CD4-positive, alpha-beta memory T cell (primary cell): ENCODE data around the gene TSFM. TPM values are rescaled to one million over a fixed set of nuclear protein-coding genes. Genes with fewer than 3 reads are reported as not detected.

Experiments used
- CTCF ChIA-PET: fragments of 350-600 bp; sonication (Branson Sonifier 250); formaldehyde crosslinking; loops from one replicate; lab custom pipeline; 2021; ENCODE audit warnings: inconsistent platforms; ENCODE audit not compliant: partially characterized antibody; lab: Charles Lee
- POLR2A ChIA-PET: fragments of 350-600 bp; sonication (Branson Sonifier 250); formaldehyde crosslinking; loops from one replicate; lab custom pipeline; 2021; ENCODE audit not compliant: partially characterized antibody; lab: Charles Lee
- DNase-seq, 5 donors: peaks; one replicate each; pipeline versions ENCODE4 v3.0.0 to v3.0.0-alpha.2; 2020 to 2022; ENCODE audit warnings: mixed read lengths in 1 of 5
- H3K27ac ChIP-seq: one replicate; pipeline ENCODE4 v1.7.0; 2013; ENCODE audit warnings: low read depth, low read length
- H3K27me3 ChIP-seq: 2 replicates; pipeline ENCODE4 v1.7.0; 2013; ENCODE audit warnings: mild to moderate bottlenecking, low read length, moderate library complexity; ENCODE audit not compliant: insufficient read depth
- H3K36me3 ChIP-seq: 2 replicates; pipeline ENCODE4 v1.7.0; 2013; ENCODE audit warnings: mild to moderate bottlenecking, low read length, moderate library complexity; ENCODE audit not compliant: insufficient read depth
- H3K4me1 ChIP-seq: 2 replicates; pipeline ENCODE4 v1.7.0; 2013; ENCODE audit warnings: mild to moderate bottlenecking, low read length, moderate library complexity; ENCODE audit not compliant: insufficient read depth
- H3K4me3 ChIP-seq, 2 donors: one replicate each; pipeline ENCODE4 v1.7.0; 2013; ENCODE audit warnings: low read length in 2 of 2, mild to moderate bottlenecking in 1 of 2
- H3K9me3 ChIP-seq, 2 donors: one replicate each; pipeline ENCODE4 v1.7.0; 2013; ENCODE audit warnings: low read length in 2 of 2, control low read depth in 1 of 2; ENCODE audit not compliant: control insufficient read depth in 1 of 2
- H3K27ac Mint-ChIP-seq, 7 donors: one replicate each; pipeline ENCODE4 v1.8.0; 2020 to 2021; ENCODE audit warnings: mixed read lengths in 7 of 7, mild to moderate bottlenecking in 6 of 7, inconsistent platforms in 3 of 7, moderate library complexity in 3 of 7
- H3K27me3 Mint-ChIP-seq, 2 donors: one replicate each; pipeline ENCODE4 v1.8.0; 2020 to 2021; ENCODE audit warnings: mixed read lengths in 2 of 2
- H3K36me3 Mint-ChIP-seq, 2 donors: one replicate each; pipeline ENCODE4 v1.8.0; 2020 to 2021; ENCODE audit warnings: mixed read lengths in 2 of 2, inconsistent platforms in 1 of 2, mild to moderate bottlenecking in 1 of 2
- H3K4me1 Mint-ChIP-seq, 4 donors: one replicate each; pipeline ENCODE4 v1.8.0; 2020 to 2021; ENCODE audit warnings: mixed read lengths in 4 of 4, mild to moderate bottlenecking in 1 of 4
- H3K4me3 Mint-ChIP-seq, 8 donors: one replicate each; pipeline ENCODE4 v1.8.0; 2020 to 2021; ENCODE audit warnings: mixed read lengths in 8 of 8, mild to moderate bottlenecking in 7 of 8, moderate library complexity in 6 of 8, inconsistent platforms in 3 of 8
- H3K9me3 Mint-ChIP-seq, 8 donors: one replicate each; pipeline ENCODE4 v1.8.0; 2020 to 2021; ENCODE audit warnings: mixed read lengths in 8 of 8, mild to moderate bottlenecking in 5 of 8, inconsistent platforms in 3 of 8, moderate library complexity in 1 of 8
- intact Hi-C: fragments of 100-400 bp; cut with micrococcal nuclease; formaldehyde crosslinking; loops from one replicate; pipeline ENCODE4 v1.15.1; 2023
- polyA plus RNA-seq, 2 donors: library from polyadenylated mRNA; unstranded; fragments of 300-500 nt; fragmentation: Illumina TruSeq; gene quantifications; one replicate each; pipeline ENCODE4 v1.2.3, GENCODE V29; 2021
- total RNA-seq, 2 experiments: library from RNA; stranded (reverse); gene quantifications; one replicate each; pipeline ENCODE4 v1.2.3, GENCODE V29; 2021

The TSFM gene
- total and polyA plus RNA-seq, 4 experiments from 2014 or later: 18.9 to 32.5 (median 22.7) TPM

DNA sequence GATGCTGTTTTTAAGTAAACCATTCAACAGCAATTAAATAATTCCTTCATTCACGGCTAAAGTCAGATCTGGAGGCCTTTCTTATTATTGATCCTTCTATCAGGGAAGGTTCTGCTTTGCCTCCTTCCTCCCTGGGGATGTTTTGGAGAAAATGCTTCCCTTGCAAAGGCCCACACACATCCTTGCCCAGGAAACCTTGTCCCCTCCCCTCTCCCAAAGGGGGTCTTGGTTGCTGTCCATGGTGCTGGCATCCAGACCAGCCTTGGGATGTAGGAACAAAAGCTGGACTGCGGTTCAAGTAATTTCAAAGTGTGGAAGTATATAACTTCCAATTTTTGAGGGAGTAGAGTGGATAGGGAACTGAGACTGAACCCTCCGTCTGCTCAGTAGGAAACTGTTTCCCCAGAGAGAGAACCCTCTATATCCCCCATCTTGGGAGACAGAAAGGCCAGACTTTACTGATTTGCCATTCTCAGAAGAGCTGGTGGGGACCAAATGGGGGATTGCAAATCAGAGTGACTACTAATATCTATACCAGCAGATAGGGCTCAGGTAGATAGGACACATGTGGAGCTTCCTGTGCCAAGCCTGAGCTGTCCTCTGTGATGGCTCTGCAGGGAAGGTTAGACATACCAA, 22.1 kb upstream of the TSFM start:
- H3K27ac Mint-ChIP-seq: peak overlapping the region in 1 of 7 donors; percentile 35
- intact Hi-C loops: no loop called here

DNA sequence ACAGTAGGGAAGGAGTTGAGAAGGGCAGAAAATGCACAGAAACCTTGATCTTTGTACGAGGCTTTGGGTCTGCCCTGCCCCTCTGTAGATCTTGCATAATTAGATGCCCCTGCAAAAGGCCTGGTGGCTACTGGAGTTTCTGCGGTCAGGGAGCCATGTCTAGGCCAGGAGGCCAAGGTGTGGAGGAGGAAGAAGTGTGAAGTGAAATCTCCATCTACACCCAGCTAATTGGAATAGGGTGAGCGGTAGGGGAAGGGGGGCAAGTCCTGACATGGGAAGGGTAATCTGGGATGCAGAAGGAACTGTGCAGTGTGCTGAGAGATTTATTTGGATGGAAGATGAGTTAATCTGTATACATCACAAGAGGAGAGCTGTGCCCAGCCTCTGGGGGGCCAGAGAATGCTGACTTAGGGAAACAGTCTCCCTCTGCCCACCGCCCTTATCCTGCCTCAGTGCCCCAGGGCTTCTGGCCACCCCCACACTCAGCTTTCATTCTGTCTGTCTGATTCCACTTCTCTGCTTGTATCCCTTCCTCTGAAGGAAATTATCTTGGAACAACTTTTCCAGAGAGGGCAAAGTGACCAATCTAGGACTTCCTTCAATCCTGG, 21.1 kb upstream of the TSFM start:
- ChIA-PET POLR2A (interaction anchor here (0.6 to 0.9 kb wide), 2 partner anchors 20 to 140 kb away, joined by 3 read pairs; no protein-coding TSS in a partner anchor), CTCF (interaction anchor here (3.8 to 4.3 kb wide), 2 partner anchors 19 to 142 kb away, joined by 45 to 58 read pairs; partner anchors contain the start of gene TSFM)
- Histone ChIP-seq H3K9me3 (no peaks in the 10 kb centered on the region), H3K27me3 (peaks cover 11% of the 10 kb centered on the region), H3K4me1 (peaks cover 44% of the 10 kb centered on the region), H3K4me3 (no peak overlapping the region), H3K36me3 (peaks cover 17% of the 10 kb centered on the region), H3K27ac (no peak overlapping the region)
- no peak for DNase-seq
- intact Hi-C loops: no loop called here
- peaks cover 25 to 65% (median 37%) of the 10 kb centered on the region in 4 donors for H3K4me1 Mint-ChIP-seq
- H3K9me3 Mint-ChIP-seq: no peaks in the 10 kb centered on the region
- no peak overlapping the region for H3K27ac Mint-ChIP-seq
- peaks cover 21 to 23% of the 10 kb centered on the region in 2 donors for H3K36me3 Mint-ChIP-seq
- no peak overlapping the region for H3K4me3 Mint-ChIP-seq
- peaks cover 6 to 11% of the 10 kb centered on the region in 2 donors for H3K27me3 Mint-ChIP-seq

More for the DNA sequence above, 22.1 kb upstream of the TSFM start:
- no peaks in the 10 kb centered on the region for H3K9me3 ChIP-seq
- H3K4me3 ChIP-seq: no peak overlapping the region
- no peak for DNase-seq
- H3K27ac ChIP-seq: no peak overlapping the region
- peaks cover 3% of the 10 kb centered on the region for H3K27me3 ChIP-seq
- Mint-ChIP-seq H3K9me3 (no peaks in the 10 kb centered on the region), H3K4me1 (peaks cover 25 to 60% (median 37%) of the 10 kb centered on the region in 4 donors), H3K4me3 (no peak overlapping the region), H3K27me3 (peaks cover 4 to 8% of the 10 kb centered on the region in 2 donors), H3K36me3 (peaks cover 21 to 28% of the 10 kb centered on the region in 2 donors)
- ChIA-PET POLR2A (interaction anchor here (0.6 to 1.4 kb wide), 2 partner anchors 16 to 141 kb away, joined by 3 to 4 read pairs; partner anchors contain the start of gene TSPAN31), CTCF (interaction anchor here (1.1 to 4.3 kb wide), 10 partner anchors 9 to 143 kb away, joined by 3 to 58 read pairs (median 12); partner anchors contain the start of genes CYP27B1, TSFM and TSPAN31)
- peaks cover 17% of the 10 kb centered on the region for H3K36me3 ChIP-seq
- H3K4me1 ChIP-seq: peaks cover 40% of the 10 kb centered on the region

- Histone ChIP-seq H3K4me3 (no peak overlapping the region), H3K27me3 (peaks cover 19% of the 10 kb centered on the region), H3K27ac (no peak overlapping the region), H3K9me3 (no peaks in the 10 kb centered on the region), H3K4me1 (peaks cover 44% of the 10 kb centered on the region), H3K36me3 (peaks cover 17% of the 10 kb centered on the region)
- intact Hi-C loops: no loop called here
- DNase-seq: no peak
- peak overlapping the region in 1 of 8 donors; percentile 49 for H3K4me3 Mint-ChIP-seq
- peak overlapping the region in 1 of 7 donors; percentile 78 for H3K27ac Mint-ChIP-seq
- POLR2A ChIA-PET: interaction anchor here (0.9 kb wide), 1 partner anchor 19 kb away, joined by 3 read pairs; no protein-coding TSS in a partner anchor
- H3K9me3 Mint-ChIP-seq: no peaks in the 10 kb centered on the region
- CTCF ChIA-PET: interaction anchor here (1.4 to 4.3 kb wide), 2 partner anchors 18 to 19 kb away, joined by 4 to 58 read pairs; partner anchors contain the start of gene TSFM
- peaks cover 6 to 13% of the 10 kb centered on the region in 2 donors for H3K27me3 Mint-ChIP-seq
- H3K4me1 Mint-ChIP-seq: peaks cover 20 to 61% (median 34%) of the 10 kb centered on the region in 4 donors
- H3K36me3 Mint-ChIP-seq: peaks cover 16 to 17% of the 10 kb centered on the region in 2 donors
Measured at GRCh38 chr12:57762463-57762862, 20.1 kb upstream of the TSFM start.

DNA sequence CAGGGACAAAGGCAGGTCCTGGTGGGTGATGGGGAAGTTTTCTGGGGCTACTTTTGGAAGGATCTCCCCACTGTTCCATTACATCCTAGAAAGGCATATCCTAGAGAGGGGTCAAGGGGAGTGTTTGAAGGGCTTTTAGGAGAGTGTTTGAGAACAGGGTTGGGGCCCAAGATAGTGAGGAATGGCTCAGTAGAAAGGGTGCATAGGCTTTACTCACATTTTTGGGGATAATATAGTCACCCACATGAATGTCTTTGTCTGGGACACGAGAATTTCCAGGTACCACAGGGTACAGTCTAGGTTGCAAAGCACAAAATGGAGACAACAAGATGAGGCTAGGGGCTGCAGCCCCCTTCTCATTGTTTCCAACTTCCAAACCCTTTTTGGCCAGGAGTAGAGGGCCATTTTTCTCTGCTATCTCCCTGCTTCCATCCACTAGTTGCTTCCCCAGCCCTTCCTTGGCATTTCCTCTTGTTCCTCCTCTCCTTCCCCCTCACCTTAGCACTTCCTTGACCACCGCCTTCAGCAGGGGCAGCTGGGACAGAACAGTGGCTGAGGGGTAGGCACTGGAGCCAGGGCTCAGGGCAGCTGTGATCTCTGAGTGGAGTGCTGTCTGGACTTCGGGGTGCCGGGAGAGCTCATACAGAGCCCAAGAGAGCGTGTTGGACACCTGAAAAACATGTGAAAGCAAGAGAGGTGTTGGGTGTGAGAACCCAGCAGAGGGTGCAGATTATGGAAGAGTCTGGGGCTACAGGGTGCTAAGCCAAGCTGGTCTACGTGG, 18.5 kb upstream of the TSFM start:
- H3K4me3 ChIP-seq: peak overlapping the region in 1 of 2 donors; percentile 60
- intact Hi-C loops: loop anchor here (2.0 kb wide), 1 partner anchor 141 kb away; no protein-coding TSS in a partner anchor
- Mint-ChIP-seq H3K36me3 (peaks cover 11 to 19% of the 10 kb centered on the region in 2 donors), H3K27me3 (peaks cover 6 to 13% of the 10 kb centered on the region in 2 donors), H3K9me3 (no peaks in the 10 kb centered on the region), H3K4me1 (peaks cover 17 to 52% (median 30%) of the 10 kb centered on the region in 4 donors), H3K4me3 (peak overlapping the region; percentile 85 to 94 (median 88)), H3K27ac (peak overlapping the region in 3 of 7 donors; percentile 27 to 74 (median 73))
- H3K9me3 ChIP-seq: no peaks in the 10 kb centered on the region
- DNase-seq: no peak
- H3K27ac ChIP-seq: no peak overlapping the region
- ChIA-PET POLR2A (interaction anchor here (1.3 to 4.3 kb wide), 3 partner anchors 8 to 19 kb away, joined by 5 to 45 read pairs (median 26); partner anchors contain the start of genes TSFM and TSPAN31), CTCF (interaction anchor here (0.9 to 3.6 kb wide), 9 partner anchors 8 to 142 kb away, joined by 3 to 20 read pairs (median 5); partner anchors contain the start of gene TSFM)
- peaks cover 40% of the 10 kb centered on the region for H3K4me1 ChIP-seq
- H3K36me3 ChIP-seq: peaks cover 1% of the 10 kb centered on the region
- peaks cover 19% of the 10 kb centered on the region for H3K27me3 ChIP-seq

DNA sequence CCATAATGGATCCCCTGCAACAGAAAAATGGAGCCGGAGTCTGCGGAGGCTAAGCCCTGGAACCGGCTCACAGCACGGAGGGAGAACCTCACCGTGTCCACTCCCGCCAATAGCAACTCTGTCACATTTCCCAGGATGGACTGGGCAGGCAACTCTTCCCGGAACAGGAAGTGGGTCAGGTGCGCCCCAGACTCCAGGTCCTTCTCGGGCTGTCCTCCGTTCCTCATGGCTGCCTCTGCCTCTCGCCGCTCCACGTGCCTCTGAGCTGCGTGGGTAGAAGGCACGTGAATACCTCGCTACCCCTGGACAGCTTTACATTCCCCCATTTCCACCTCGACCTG, 18.0 kb upstream of the TSFM start:
- intact Hi-C loops: loop anchor here (1.0 to 2.0 kb wide), 2 partner anchors 8 to 140 kb away; no protein-coding TSS in a partner anchor
- Histone ChIP-seq H3K27me3 (peaks cover 19% of the 10 kb centered on the region), H3K4me3 (peak overlapping the region; percentile 37 to 60), H3K27ac (peak overlapping the region; percentile 26), H3K9me3 (no peaks in the 10 kb centered on the region), H3K36me3 (no peaks in the 10 kb centered on the region), H3K4me1 (peaks cover 34% of the 10 kb centered on the region)
- Mint-ChIP-seq H3K4me3 (peak overlapping the region; percentile 85 to 94 (median 88)), H3K9me3 (peaks cover 0 to 2% (median 0%) of the 10 kb centered on the region in 8 donors), H3K36me3 (peaks cover 10 to 16% of the 10 kb centered on the region in 2 donors), H3K27ac (peak overlapping the region in 3 of 7 donors; percentile 27 to 32 (median 32)), H3K4me1 (peaks cover 12 to 47% (median 24%) of the 10 kb centered on the region in 4 donors), H3K27me3 (peaks cover 6 to 13% of the 10 kb centered on the region in 2 donors)
- ChIA-PET POLR2A (interaction anchor here (1.3 to 4.3 kb wide), 3 partner anchors 8 to 20 kb away, joined by 5 to 45 read pairs (median 26); partner anchors contain the start of genes TSFM and TSPAN31), CTCF (interaction anchor here (0.9 to 3.6 kb wide), 9 partner anchors 8 to 141 kb away, joined by 3 to 20 read pairs (median 5); partner anchors contain the start of gene TSFM)
- DNase-seq: no peak

DNA sequence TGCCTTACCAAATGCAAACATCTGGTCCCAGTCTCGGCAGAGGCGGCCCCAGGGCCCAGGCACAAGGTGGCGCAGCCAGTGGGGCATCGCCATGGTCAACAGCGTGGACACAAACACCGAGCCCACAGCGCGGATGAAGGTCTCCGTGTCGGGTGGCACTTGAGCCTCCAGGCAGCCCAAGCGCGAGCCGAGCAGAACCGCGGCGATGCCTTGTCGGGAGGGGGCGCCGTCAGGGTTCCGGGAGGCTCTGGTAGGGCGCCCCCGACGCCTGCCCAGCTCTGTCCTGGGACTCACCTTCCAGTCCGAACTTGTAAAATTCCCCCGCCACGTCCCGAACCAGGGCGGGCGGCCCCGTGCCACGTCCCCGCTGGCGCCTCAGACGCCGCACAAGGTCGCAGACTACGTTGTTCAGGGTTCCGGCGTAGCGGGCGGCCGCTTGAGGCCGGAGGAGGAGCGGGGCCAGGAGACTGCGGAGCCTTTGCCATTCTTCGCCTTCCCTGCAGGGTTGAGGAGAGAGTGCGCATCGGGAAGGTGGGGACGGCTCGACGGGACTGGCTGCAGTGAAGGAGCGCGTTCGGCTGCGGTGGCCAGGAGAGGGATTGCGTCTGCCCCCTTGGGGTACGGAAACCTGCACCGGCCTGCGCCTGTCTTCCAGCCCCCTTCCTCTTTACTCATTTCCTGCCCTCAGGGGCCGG, 17.4 kb upstream of the TSFM start:
- intact Hi-C loops: loop anchor here (1.0 to 2.0 kb wide), 2 partner anchors 9 to 140 kb away; no protein-coding TSS in a partner anchor
- peaks cover 8 to 47% (median 23%) of the 10 kb centered on the region in 4 donors for H3K4me1 Mint-ChIP-seq
- POLR2A ChIA-PET: interaction anchor here (1.3 to 4.3 kb wide), 4 partner anchors 9 to 21 kb away, joined by 5 to 45 read pairs (median 16); partner anchors contain the start of genes TSFM and TSPAN31
- H3K9me3 Mint-ChIP-seq: peaks cover 0 to 2% (median 0%) of the 10 kb centered on the region in 8 donors
- CTCF ChIA-PET: interaction anchor here (0.9 to 3.6 kb wide), 11 partner anchors 8 to 141 kb away, joined by 3 to 36 read pairs (median 6); partner anchors contain the start of gene TSFM
- Histone ChIP-seq H3K4me3 (peak overlapping the region; percentile 37 to 60), H3K27me3 (peaks cover 19% of the 10 kb centered on the region), H3K4me1 (peaks cover 30% of the 10 kb centered on the region), H3K9me3 (no peaks in the 10 kb centered on the region), H3K27ac (peak overlapping the region; percentile 26), H3K36me3 (no peaks in the 10 kb centered on the region)
- peak overlapping the region in 6 of 7 donors; percentile 23 to 74 (median 34) for H3K27ac Mint-ChIP-seq
- peak in 4 of 5 donors; percentile 39 to 51 (median 48) for DNase-seq
- peaks cover 11 to 16% of the 10 kb centered on the region in 2 donors for H3K36me3 Mint-ChIP-seq
- peak overlapping the region; percentile 85 to 94 (median 88) for H3K4me3 Mint-ChIP-seq
- H3K27me3 Mint-ChIP-seq: peaks cover 6 to 13% of the 10 kb centered on the region in 2 donors
